Inflammatory macrophage (primary cell): Measurements from ENCODE around the gene RGS19.

Source experiments
- DNase-seq, 2 donors: peaks; one replicate each; pipeline ENCODE4 v3.0.0-alpha.2; 2020 to 2022

Gene RGS19

GRCh38 chr20:64076061-64076997, 3.0 kb downstream of the RGS19 start:
- DNase-seq = no peak

GRCh38 chr20:64075556-64075955, 3.8 kb downstream of the RGS19 start:
- no peak for DNase-seq

- no peak for DNase-seq
Observed at GRCh38 chr20:64074963-64075362, 4.4 kb downstream of the RGS19 start.

- DNase-seq = no peak
Observed at GRCh38 chr20:64074184-64074789, 5.0 kb downstream of the RGS19 start.

GRCh38 chr20:64073476-64074183, 5.7 kb downstream of the RGS19 start:
- DNase-seq = no peak

- no peak for DNase-seq
Observed at GRCh38 chr20:64072498-64073063, 6.7 kb downstream of the RGS19 start.

- DNase-seq = no peak
Observed at GRCh38 chr20:64071341-64072332, 7.7 kb downstream of the RGS19 start.

- DNase-seq = no peak
Observed at GRCh38 chr20:64070244-64070993, 8.9 kb downstream of the RGS19 start.

- DNase-seq = no peak
Observed at GRCh38 chr20:64069614-64070243, 9.6 kb downstream of the RGS19 start.

GRCh38 chr20:64069209-64069613, 10.1 kb downstream of the RGS19 start:
- no peak for DNase-seq

GRCh38 chr20:64068386-64069208, 10.7 kb downstream of the RGS19 start:
- DNase-seq = no peak

- DNase-seq = no peak
Observed at GRCh38 chr20:64067733-64068307, 11.5 kb downstream of the RGS19 start.

- no peak for DNase-seq
Observed at GRCh38 chr20:64067005-64067632, 12.2 kb downstream of the RGS19 start.

- peak in 1 of 2 donors; percentile 22 for DNase-seq
Observed at GRCh38 chr20:64065974-64066343, 13.4 kb downstream of the RGS19 start.

GRCh38 chr20:64065062-64065973, 14.0 kb downstream of the RGS19 start:
- DNase-seq = no peak

GRCh38 chr20:64064145-64064698, 15.1 kb downstream of the RGS19 start:
- no peak for DNase-seq
